NCI-H2107 treated with DMSO at 0.1 percent for 48 hours (cell line): Measurements from ENCODE around the gene USP19.

Source experiments
- DNase-seq: peaks from one replicate; lab custom pipeline; 2025; ENCODE audit not compliant: unreplicated experiment; lab: John Stamatoyannopoulos, UW

The USP19 gene

GRCh38 chr3:49134471-49135265, 14.0 kb upstream of the USP19 start:
- no peak for DNase-seq

DNA sequence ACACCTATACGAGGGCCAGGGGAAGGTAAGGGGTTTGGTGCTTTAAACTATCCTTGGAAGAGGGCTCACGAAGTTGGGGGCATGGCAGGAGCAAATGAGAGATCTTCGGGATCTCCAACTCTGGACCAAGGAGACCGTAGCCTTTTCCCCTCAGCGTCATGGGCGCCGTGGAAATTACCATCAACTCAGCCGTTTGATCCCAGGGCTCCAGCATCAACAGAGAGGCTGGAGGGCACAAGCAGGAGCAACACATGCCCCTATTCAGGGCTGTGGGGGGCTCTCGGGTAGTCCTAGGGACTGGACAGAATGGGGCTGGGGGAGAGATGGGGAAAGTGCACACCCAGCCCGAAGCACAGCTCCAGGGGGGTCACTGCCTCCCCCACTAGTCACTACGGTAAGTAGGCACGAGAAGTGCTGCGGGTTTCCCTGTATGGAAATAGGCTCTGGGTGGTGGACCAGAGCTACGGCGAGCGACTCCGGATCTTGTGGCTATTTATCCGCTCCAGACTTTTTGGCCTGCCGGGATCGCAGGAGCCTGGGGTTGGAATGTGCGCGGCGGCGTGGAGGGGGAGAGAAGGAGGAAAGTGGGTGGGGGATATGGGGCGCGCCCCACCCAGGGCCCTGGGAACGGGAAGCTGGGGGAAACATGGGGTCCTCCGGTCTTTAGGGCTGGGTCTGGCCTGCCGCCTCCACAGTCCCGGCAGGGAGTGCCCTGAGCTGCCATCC, 12.8 kb upstream of the USP19 start:
- no peak for DNase-seq

- no peak for DNase-seq
Measured at GRCh38 chr3:49132437-49133225, 12.0 kb upstream of the USP19 start, which contains the start of gene LAMB2. LAMB2 (minus strand) TSS chr3:49133050; CDS start chr3:49132867, 183 bp downstream.

DNA sequence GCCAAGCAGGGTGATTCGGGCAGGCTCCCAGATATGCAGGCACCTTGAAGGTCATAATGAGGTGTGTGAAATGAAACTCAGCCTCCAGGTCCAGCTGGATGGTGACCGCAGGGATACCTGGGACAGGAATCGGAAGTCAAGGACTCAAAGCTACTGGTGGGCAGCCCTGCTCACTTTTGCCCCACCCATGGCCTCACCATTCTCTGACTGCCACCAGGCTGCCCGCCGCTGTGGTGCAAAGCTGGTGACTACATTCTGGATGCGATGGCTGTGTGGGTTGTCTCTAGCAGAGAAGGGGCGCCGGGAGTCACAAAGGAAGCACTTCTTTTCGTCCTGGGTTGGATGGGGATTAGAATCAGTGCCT, 11.4 kb upstream of the USP19 start:
- no peak for DNase-seq

- no peak for DNase-seq
Measured at GRCh38 chr3:49131576-49131975, 11.0 kb upstream of the USP19 start.

DNA sequence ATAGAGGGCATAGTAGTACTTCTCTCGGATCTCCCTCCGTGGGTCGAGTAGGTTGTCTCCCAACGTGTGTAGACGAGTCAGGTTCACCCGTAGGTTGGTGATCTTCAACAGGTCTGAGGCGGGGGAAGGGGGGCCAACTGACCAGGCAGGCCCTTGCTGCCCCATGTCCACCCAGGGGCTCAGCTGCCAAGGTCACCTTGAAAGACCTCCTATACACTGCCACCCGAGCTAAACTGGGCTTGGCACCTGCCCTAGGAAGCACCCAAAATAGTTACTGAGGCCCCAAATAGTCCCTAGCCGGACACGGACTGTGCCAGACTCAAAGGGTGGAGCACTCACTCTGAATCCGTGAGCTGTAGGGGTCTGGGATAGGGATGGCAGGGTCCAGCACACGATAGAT, 10.4 kb upstream of the USP19 start:
- DNase-seq, result no peak

GRCh38 chr3:49124991-49125670, 4.5 kb upstream of the USP19 start:
- DNase-seq, result no peak

DNA sequence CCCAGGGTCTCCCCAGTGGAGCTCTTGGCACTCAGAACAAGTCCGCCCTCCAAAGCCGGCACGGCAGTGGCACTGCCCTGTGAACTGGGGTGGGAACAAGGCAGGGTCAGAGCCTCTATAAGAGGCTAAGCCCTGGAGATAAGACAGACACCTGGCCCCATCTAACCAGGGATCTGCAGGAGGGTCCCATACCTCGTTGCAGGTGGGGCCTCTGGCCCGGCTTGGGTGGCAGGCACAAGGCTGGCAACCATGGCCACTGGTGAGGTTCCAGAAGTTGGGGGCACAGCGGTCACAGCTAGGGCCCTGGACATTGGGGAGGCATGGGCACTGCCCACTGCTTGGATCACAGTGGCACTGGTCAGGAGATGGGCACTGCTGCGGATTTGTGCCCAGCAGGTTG, 3.6 kb upstream of the USP19 start:
- DNase-seq, result no peak

GRCh38 chr3:49123687-49124086, 3.1 kb upstream of the USP19 start:
- DNase-seq, result no peak

- DNase-seq, result no peak
Measured at GRCh38 chr3:49122886-49123545, 2.4 kb upstream of the USP19 start.

GRCh38 chr3:49122451-49122850, 1.8 kb upstream of the USP19 start:
- no peak for DNase-seq

DNA sequence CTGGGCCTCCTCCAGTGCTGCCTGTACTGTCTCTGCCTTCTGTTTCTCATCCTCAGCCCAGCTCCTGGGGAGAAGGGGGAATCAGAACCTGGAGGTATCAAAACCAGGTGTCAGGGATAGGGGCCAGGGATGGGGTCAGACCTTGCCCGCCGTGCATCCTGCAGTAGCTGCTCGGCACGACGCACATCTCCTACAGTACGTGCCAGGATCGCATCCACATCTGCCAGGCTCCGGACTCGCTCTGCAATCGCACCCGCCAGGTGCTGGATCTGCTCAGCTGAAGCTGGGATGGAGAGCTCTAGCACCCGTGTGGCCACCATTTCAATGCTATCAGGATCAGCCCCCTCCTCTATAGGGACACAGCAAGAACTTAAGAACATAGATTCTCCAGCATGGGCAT, 1.4 kb upstream of the USP19 start:
- no peak for DNase-seq

- DNase-seq, result no peak
Measured at GRCh38 chr3:49121132-49121736, 611 bp upstream of the USP19 start.

DNA sequence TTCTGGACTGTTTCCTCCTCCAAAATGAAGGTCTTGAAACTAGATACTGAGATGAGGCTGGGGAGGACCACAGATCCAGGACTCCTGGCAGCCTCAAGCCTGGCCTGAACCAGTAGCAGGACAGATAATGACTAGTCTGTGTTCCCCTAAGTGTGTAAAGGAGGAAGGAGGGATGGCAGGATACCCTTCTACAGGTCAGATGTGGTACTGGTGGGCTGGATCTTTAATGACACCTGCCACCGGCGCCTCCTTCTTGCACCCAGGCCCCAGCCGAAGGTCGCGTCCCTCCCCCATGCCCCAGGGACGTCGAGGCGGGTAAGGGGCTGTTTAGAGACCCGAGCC, 556 bp downstream of the USP19 start:
- no peak for DNase-seq

- no peak for DNase-seq
Measured at GRCh38 chr3:49119439-49119838, 1.2 kb downstream of the USP19 start.

- no peak for DNase-seq
Measured at GRCh38 chr3:49119036-49119435, 1.6 kb downstream of the USP19 start.

DNA sequence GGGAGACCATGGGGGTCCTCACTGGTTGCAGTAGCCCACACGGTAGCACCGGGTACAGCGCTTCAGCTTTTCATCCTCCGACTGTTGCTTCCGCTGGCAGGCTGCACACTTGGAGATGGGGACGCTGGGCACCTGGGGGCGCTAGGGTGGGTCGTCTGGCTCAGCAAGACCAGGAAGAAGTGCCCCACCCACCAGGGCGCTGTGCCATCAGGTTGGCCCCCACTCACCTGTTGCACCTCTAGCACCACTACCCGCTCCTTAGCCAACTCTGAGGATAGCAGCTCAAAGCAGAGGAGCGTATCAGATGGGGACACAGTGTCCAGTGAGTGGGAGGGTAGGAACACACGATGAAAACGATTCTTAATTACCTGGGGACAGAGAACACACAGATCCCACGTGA, 8.4 kb downstream of the USP19 start:
- DNase-seq, result no peak

GRCh38 chr3:49111347-49111746, 9.3 kb downstream of the USP19 start:
- no peak for DNase-seq

DNA sequence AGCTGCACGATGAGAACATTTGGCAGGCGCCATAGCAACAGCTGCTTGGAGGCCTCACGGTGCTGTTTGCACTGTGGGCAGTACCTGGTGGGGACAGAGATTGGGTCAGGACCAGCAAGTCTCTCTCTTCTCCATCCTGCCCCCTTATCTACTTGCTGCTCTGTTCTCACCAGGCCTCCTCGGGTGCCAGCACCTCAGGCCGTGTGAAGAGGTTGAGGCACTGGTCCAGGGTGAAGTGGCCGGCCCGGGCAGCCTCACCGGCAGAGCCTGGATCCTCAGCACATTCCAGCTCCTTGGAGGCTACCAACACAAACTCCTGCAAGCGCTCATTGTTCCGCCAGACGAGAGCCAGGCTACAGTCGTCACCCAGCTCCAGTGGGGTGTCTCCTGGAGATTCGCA, 9.8 kb downstream of the USP19 start:
- no peak for DNase-seq

GRCh38 chr3:49108346-49108745, 12.3 kb downstream of the USP19 start:
- no peak for DNase-seq
